Loucy (cell line): ENCODE data around the gene ADGRD2.

Experiments
- EZH2phosphoT487 ChIP-seq: fragments of 200-600 bp; IDR thresholded peaks from 2 replicates; pipeline ENCODE4 v1.6.1; 2018; ENCODE audit warnings: antibody characterized with exemption, mild to moderate bottlenecking, moderate library complexity, borderline replicate concordance
- TF ChIP-seq, protein P1 (sequence below): fragments of 200-600 bp; sonication (generic); conservative IDR thresholded peaks from 2 replicates; pipeline ENCODE4 v1.5.1; 2014; ENCODE audit warnings: mild to moderate bottlenecking, antibody characterized with exemption, low read length

DNA sequence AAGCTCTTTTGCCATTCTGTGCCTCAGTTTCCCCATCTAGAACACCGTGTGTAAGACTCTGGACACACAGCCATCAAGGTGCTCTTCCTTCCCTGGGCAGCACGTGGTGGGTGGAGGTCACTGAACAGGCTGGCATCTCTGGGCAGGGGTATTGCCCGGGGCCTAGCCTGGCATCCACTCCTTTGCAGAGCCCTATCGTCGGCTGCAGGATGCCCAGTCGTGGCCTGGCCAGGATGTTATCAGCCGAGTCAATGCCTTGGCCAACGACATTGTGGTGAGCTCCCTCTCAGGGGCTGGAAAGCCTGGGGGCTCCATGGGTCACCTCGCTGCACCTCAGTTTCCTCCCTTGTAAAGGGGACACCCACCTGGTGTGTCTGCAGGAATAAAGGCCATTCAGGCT, 4.0 kb downstream of the ADGRD2 start:
- TF ChIP-seq, protein P1, sequence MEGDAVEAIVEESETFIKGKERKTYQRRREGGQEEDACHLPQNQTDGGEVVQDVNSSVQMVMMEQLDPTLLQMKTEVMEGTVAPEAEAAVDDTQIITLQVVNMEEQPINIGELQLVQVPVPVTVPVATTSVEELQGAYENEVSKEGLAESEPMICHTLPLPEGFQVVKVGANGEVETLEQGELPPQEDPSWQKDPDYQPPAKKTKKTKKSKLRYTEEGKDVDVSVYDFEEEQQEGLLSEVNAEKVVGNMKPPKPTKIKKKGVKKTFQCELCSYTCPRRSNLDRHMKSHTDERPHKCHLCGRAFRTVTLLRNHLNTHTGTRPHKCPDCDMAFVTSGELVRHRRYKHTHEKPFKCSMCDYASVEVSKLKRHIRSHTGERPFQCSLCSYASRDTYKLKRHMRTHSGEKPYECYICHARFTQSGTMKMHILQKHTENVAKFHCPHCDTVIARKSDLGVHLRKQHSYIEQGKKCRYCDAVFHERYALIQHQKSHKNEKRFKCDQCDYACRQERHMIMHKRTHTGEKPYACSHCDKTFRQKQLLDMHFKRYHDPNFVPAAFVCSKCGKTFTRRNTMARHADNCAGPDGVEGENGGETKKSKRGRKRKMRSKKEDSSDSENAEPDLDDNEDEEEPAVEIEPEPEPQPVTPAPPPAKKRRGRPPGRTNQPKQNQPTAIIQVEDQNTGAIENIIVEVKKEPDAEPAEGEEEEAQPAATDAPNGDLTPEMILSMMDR, result no peak
- TF ChIP-seq EZH2phosphoT487, result no peak
